Measurements from ENCODE around the gene ANAPC4. TPM values are rescaled to one million over a fixed set of nuclear protein-coding genes. Genes with fewer than 3 reads are reported as not detected.

The ANAPC4 gene
- total RNA-seq, 1 donor from 2014 or later = 33.8 TPM

DNA sequence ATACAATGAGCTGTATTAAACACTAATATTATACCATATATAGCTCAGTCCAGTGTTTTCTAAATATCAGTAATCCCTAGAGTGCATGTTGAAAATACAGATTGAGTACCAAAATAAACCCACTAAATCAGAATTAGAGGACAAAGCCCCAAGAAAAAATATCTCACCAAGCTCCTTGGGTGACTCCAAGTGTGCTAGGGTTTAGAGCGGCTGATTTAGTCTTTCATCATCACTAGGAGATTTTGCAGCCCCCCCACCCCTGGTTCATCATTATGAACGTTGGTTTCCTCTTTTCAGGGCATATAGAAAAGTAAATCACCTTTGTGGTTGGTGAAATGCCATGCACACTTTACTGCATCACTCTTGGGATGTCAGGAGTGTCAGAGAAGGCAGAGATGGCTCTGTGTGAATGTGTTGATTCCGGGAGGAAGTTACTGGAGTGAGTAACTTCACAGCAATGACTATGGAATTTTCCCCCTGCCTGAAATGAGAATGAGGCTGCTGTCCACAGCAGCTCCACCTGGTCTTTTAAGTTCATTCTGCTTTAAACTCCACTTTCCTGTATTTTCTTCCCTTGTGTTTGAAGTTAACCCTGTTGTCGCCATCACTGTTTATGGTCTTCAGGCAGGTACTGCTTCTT is 25.2 kb upstream of the ANAPC4 start:
- Histone ChIP-seq H3K9me3 (no peaks in the 10 kb centered on the region), H3K27me3 (ENCODE audit: low read depth) (no peaks in the 10 kb centered on the region), H3K27ac (no peak overlapping the region), H3K36me3 (peaks cover 17% of the 10 kb centered on the region), H3K4me3 (no peak overlapping the region), H3K4me1 (no peaks in the 10 kb centered on the region)
- TF ChIP-seq, protein P1, sequence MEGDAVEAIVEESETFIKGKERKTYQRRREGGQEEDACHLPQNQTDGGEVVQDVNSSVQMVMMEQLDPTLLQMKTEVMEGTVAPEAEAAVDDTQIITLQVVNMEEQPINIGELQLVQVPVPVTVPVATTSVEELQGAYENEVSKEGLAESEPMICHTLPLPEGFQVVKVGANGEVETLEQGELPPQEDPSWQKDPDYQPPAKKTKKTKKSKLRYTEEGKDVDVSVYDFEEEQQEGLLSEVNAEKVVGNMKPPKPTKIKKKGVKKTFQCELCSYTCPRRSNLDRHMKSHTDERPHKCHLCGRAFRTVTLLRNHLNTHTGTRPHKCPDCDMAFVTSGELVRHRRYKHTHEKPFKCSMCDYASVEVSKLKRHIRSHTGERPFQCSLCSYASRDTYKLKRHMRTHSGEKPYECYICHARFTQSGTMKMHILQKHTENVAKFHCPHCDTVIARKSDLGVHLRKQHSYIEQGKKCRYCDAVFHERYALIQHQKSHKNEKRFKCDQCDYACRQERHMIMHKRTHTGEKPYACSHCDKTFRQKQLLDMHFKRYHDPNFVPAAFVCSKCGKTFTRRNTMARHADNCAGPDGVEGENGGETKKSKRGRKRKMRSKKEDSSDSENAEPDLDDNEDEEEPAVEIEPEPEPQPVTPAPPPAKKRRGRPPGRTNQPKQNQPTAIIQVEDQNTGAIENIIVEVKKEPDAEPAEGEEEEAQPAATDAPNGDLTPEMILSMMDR (IDR thresholded peaks at IDR 0.05) = no peak
- intact Hi-C loops (cut with DNase I) = no loop called here
- no peak for ATAC-seq
- no peak for DNase-seq

DNA sequence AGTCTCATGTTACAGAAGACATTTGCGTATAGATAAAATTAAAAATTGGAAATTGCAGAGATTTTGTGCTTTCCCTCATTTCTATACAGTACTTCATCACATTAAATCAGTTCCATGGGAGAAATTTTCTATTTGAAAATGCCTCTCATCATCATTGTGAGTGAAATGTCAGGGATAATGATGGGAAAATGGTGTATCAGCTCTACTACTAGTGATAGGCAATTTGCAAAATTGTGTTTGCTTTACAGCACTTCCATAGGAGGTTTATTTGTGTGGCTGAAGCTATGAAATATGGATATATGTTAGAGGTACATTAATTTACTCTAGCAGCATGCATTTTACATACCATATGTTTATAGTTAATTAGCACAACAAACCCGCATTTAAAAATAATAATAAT is 21.0 kb upstream of the ANAPC4 start:
- intact Hi-C loops (cut with DNase I) = no loop called here
- Histone ChIP-seq H3K4me3 (no peak overlapping the region), H3K36me3 (peaks cover 10% of the 10 kb centered on the region), H3K9me3 (no peaks in the 10 kb centered on the region), H3K27ac (no peak overlapping the region), H3K4me1 (peaks cover 5% of the 10 kb centered on the region), H3K27me3 (ENCODE audit: low read depth) (no peaks in the 10 kb centered on the region)
- no peak for ATAC-seq
- DNase-seq = no peak
- TF ChIP-seq, protein P1 (IDR thresholded peaks at IDR 0.05) = no peak

DNA sequence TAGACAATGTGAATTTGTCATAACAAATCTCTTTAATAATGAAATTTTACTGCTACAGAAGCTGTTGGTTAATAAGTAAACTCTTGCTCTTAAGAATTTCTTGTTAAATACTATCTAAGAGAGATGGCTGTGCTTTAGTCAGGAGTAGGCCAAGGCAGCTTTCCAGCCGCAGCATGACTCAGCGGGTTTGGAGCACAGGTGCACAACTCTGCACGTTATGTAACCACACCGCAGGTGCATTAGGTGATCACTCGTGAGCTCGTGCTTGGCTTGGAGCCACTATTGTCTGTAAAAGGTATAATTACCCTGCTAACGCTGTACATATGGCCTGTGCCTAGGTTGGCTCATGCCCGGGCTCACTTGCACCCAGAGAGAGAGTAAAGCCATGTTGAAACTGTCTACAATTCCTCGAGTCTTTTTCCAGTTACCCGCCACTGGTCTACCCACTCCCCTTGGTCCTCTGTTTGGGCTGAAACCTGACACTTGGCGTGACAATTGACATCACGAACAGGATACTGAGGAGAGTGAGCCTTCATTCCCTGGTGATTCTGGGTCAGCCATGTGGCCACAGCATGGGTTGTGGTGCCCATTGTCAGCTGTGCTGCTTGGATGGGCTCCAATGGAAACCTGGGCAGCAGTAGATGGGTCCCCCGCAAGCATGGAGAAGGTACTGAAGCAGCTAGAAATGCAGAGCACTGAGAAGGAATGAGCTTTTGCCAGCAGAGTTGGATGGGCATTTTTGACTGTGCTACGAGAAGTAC is 18.4 kb upstream of the ANAPC4 start:
- H3K27me3 ChIP-seq (ENCODE audit: low read depth) = no peaks in the 10 kb centered on the region
- H3K36me3 ChIP-seq = peaks cover 7% of the 10 kb centered on the region
- intact Hi-C loops (cut with DNase I) = no loop called here
- TF ChIP-seq, protein P1 (IDR thresholded peaks at IDR 0.05) = no peak
- H3K27ac ChIP-seq = no peak overlapping the region
- H3K9me3 ChIP-seq = no peaks in the 10 kb centered on the region
- peak; percentile 91 to 96 for ATAC-seq
- H3K4me3 ChIP-seq = no peak overlapping the region
- peaks cover 5% of the 10 kb centered on the region for H3K4me1 ChIP-seq
- peak; percentile 88 for DNase-seq

DNA sequence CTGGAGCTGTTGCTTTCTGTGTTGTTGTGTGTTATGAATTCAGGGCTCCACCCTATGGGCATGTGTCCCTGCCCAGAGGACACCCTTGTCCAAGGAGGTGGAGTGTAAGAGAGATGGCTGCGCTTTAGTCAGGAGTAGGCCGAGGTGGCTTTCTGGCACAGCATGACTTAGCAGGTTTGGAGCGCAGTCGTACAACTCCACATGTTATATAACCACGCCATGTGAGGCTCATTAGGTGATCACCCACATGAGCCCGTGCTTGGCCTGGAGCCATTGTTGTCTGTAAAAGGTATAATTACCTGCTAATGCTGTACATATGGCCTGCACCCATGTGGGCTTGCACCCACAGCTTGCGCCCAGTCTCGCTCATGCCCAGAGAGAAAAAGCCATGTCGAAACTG is 15.8 kb upstream of the ANAPC4 start:
- ATAC-seq (no peak), DNase-seq (no peak)
- H3K27ac ChIP-seq = no peak overlapping the region
- peaks cover 5% of the 10 kb centered on the region for H3K4me1 ChIP-seq
- intact Hi-C loops (cut with DNase I) = no loop called here
- H3K36me3 ChIP-seq = peaks cover 17% of the 10 kb centered on the region
- H3K4me3 ChIP-seq = no peak overlapping the region
- no peaks in the 10 kb centered on the region for H3K9me3 ChIP-seq
- TF ChIP-seq, protein P1 (IDR thresholded peaks at IDR 0.05) = no peak
- H3K27me3 ChIP-seq (ENCODE audit: low read depth) = no peaks in the 10 kb centered on the region

DNA sequence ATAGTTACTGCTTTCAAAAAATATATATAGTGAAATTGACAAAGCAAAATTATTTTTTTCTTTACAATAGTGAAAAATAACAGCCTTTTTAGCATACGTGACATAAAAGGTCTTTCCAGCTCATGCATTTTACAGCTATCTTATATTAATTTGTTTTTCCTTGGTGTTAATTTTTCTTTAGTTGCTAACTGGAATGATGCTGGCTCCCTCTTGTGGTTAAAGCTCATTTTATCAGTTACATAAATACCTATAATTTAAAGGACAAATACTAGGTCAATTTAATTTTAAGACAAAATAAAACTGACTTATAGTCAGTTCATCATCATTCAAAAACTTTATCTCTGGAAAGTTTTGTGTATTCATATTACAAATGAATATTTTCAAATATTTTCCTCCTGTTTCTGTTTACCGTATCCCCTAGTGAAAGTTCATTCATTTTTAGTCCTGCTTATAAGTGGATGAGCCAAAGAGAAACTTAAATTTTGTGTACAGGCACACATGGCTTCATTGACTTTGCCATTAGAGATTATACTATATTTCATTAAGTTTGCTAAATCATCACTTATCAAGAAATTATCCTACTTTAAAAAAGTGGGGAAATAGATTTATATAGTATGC is 9.9 kb upstream of the ANAPC4 start:
- intact Hi-C loops (cut with DNase I) = no loop called here
- no peak overlapping the region for H3K27ac ChIP-seq
- TF ChIP-seq, protein P1 (IDR thresholded peaks at IDR 0.05) = peak; percentile 54
- H3K4me3 ChIP-seq = no peak overlapping the region
- no peak for ATAC-seq
- H3K27me3 ChIP-seq (ENCODE audit: low read depth) = no peaks in the 10 kb centered on the region
- H3K9me3 ChIP-seq = no peaks in the 10 kb centered on the region
- H3K36me3 ChIP-seq = peaks cover 24% of the 10 kb centered on the region
- no peak for DNase-seq
- H3K4me1 ChIP-seq = no peaks in the 10 kb centered on the region
